ENCODE data around the gene TVP23A. TPM values are rescaled to one million over a fixed set of nuclear protein-coding genes. Genes with fewer than 3 reads are reported as not detected.
A peak's percentile ranks its signal among the peaks of the same experiment; 100 is the strongest.
"Not testable (repeated sequence)": the region's sequence is repeated elsewhere in the genome, so short reads cannot be mapped to it uniquely, and the experiment has no call there.

Gene TVP23A
- total RNA-seq, 6 experiments from 2014 or later, result 0.06 to 0.22 (median 0.13) TPM; not detected in 1

DNA sequence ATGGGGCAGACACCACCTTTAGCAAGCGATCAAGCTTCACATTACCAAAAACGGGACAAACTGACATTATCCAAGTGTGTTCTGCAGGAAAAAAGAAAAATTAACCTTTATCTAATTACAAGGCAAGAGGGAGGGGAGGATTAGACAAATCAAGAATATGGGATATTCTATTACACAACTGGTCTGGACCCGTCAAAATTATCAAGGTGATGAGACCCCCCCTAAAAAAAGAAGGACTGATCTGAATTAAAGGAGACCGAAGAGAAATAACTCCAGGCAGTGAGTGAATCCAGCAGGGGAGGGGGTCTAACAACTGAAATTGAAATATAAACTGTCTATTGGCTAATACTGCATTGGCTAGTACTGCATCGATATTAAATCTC, 75.4 kb downstream of the TVP23A start:
- no peak for DNase-seq
- Histone ChIP-seq H3K9me3 (no peaks in the 10 kb centered on the region), H3K36me3 (peaks cover 0 to 13% (median 3%) of the 10 kb centered on the region in 4 donors), H3K4me1 (peaks cover 0 to 21% (median 5%) of the 10 kb centered on the region in 4 donors), H3K4me3 (peak overlapping the region; percentile 40 to 77 (median 76)), H3K27me3 (no peaks in the 10 kb centered on the region), H3K27ac (peak overlapping the region; percentile 91 to 97 (median 96))
- intact Hi-C loops (cut with DNase I), result no loop called here
- ATAC-seq, result no peak
- 26% methylated on average over 5 of the region's 5 CpGs for WGBS (ENCODE audit: insufficient coverage, low coverage, low lambda C conversion rate, missing lambda C conversion rate)
- no peak for TF ChIP-seq POLR2A (IDR thresholded peaks at IDR 0.05)
- TF ChIP-seq, protein P1, sequence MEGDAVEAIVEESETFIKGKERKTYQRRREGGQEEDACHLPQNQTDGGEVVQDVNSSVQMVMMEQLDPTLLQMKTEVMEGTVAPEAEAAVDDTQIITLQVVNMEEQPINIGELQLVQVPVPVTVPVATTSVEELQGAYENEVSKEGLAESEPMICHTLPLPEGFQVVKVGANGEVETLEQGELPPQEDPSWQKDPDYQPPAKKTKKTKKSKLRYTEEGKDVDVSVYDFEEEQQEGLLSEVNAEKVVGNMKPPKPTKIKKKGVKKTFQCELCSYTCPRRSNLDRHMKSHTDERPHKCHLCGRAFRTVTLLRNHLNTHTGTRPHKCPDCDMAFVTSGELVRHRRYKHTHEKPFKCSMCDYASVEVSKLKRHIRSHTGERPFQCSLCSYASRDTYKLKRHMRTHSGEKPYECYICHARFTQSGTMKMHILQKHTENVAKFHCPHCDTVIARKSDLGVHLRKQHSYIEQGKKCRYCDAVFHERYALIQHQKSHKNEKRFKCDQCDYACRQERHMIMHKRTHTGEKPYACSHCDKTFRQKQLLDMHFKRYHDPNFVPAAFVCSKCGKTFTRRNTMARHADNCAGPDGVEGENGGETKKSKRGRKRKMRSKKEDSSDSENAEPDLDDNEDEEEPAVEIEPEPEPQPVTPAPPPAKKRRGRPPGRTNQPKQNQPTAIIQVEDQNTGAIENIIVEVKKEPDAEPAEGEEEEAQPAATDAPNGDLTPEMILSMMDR (IDR thresholded peaks at IDR 0.05), result no peak

DNA sequence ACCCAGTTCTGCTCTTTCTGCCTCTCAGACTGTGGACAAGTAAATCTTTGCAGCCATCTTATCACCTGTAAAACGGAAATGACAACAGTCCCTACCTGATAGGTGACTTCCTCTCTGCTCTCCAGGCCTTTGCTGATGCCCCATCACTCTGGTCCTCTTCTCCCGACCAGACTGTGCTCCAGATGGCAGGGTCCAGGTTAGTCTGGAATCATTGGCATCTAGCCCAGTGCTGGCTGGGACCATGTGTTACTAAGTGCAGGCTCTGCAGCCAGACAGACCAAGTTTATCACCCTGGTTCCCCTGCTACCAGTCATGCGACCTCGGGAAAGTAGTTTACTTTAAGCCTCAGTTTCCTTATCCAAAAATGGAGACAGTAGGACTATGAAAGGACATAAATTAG, 76.8 kb downstream of the TVP23A start:
- Histone ChIP-seq H3K9me3 (no peaks in the 10 kb centered on the region), H3K4me3 (no peak overlapping the region), H3K27me3 (no peaks in the 10 kb centered on the region), H3K27ac (peak overlapping the region in 1 of 3 donors; percentile 45), H3K4me1 (peaks cover 0 to 34% (median 14%) of the 10 kb centered on the region in 4 donors), H3K36me3 (no peaks in the 10 kb centered on the region)
- TF ChIP-seq POLR2A (IDR thresholded peaks at IDR 0.05), result no peak
- 35% methylated on average over 3 of the region's 4 CpGs for WGBS (ENCODE audit: insufficient coverage, low coverage, low lambda C conversion rate, missing lambda C conversion rate)
- peak; percentile 68 to 89 (median 80) for DNase-seq
- intact Hi-C loops (cut with DNase I), result no loop called here
- ATAC-seq, result peak in 2 of 4 donors; percentile 6 to 8

DNA sequence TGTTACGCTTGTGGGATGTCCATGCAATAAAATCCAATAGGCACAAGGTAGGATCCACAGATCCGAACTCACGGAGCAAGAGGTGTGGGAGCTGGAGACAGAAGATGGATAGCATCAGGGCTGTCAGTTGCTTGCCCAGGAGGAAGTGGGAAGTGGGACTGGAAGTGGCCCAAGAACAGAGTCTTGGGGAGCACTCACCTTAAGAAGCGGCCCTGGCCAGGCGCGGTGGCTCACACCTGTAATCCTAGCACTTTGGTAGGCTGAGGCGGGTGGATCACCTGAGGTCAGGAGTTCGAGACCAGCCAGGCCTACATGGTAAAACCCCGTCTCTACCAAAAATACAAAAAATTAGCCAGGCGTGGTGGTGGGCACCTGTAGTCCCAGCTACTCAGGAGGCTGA, 77.3 kb downstream of the TVP23A start:
- H3K4me3 ChIP-seq; ATAC-seq; H3K36me3 ChIP-seq; H3K27ac ChIP-seq; H3K9me3 ChIP-seq; intact Hi-C loops (cut with DNase I); H3K27me3 ChIP-seq: not testable (repeated sequence)
- WGBS (ENCODE audit: insufficient coverage, low coverage, low lambda C conversion rate, missing lambda C conversion rate), result 86% methylated on average over 4 of the region's 10 CpGs
- peak in 1 of 3 donors; percentile 42 for DNase-seq
- peaks cover 0 to 40% (median 14%) of the 10 kb centered on the region in 4 donors for H3K4me1 ChIP-seq

DNA sequence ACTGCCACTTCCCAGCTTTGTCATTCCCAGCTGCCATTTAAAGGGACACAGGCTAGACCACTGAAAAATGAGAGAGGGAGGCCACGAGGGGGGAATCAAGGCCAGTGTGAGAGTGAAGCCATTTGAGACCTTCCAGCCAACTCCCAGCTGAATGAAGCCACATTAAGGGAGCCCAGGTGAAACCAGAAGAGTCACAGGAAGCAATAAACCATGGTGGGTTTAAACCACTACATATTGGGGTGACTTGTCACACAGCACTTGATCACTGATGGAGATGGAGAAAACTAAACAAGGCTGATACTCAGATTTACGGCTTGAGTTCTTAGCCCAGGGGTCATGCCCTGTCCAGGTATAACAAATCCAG, 77.8 kb downstream of the TVP23A start:
- DNase-seq (no peak), ATAC-seq (no peak)
- Histone ChIP-seq H3K27me3 (no peaks in the 10 kb centered on the region), H3K4me1 (peaks cover 0 to 40% (median 14%) of the 10 kb centered on the region in 4 donors), H3K36me3 (no peaks in the 10 kb centered on the region), H3K27ac (no peak overlapping the region), H3K9me3 (no peaks in the 10 kb centered on the region), H3K4me3 (no peak overlapping the region)
- 82% methylated on average over 2 of the region's 2 CpGs for WGBS (ENCODE audit: insufficient coverage, low coverage, low lambda C conversion rate, missing lambda C conversion rate)
- intact Hi-C loops (cut with DNase I), result no loop called here
- TF ChIP-seq, protein P1 (IDR thresholded peaks at IDR 0.05), result no peak
- TF ChIP-seq POLR2A (IDR thresholded peaks at IDR 0.05), result no peak

DNA sequence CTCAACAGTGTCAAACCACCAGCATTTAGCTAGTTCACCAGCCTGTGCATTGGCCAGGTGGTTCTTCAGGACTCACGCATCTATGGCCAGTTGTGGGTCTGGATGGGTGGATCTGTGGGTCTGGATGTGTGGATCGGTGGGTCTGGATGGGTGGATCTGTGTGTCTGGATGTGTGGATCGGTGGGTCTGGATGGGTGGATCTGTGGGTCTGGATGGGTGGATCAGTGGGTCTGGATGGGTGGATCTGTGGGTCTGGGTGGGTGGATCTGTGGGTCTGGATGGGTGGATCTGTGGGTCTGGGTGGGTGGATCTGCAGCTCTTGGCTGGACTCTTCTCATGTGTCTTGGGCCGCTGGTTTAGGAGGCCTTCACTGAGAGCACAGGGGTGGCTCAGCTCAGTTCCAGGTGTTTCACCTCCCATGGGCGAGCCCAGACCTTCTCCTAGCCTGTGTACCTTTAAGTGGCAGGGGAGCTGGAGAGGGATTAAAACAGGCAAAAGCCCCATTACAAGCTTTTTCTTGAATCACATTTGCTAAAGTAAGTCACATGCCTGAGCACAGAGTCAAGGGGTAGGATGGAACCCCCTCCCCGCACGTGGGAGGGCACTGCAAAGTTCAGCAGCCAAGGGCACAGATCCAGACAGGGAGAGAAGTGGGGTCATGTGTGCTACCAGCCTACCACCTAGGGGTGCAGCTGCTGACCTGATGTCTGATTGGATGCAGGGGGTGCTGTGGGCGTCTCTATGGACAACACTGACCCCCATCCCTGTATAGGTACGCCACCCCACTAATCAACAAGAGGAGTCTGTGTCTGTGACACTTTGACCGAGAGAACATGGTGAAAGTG, 78.4 kb downstream of the TVP23A start:
- Histone ChIP-seq H3K27ac (no peak overlapping the region), H3K27me3 (no peaks in the 10 kb centered on the region), H3K36me3 (no peaks in the 10 kb centered on the region), H3K4me1 (peaks cover 0 to 40% (median 14%) of the 10 kb centered on the region in 4 donors), H3K4me3 (no peak overlapping the region), H3K9me3 (no peaks in the 10 kb centered on the region)
- ATAC-seq (no peak), DNase-seq (no peak)
- no peak for TF ChIP-seq POLR2A (IDR thresholded peaks at IDR 0.05)
- TF ChIP-seq, protein P1 (IDR thresholded peaks at IDR 0.05), result no peak
- 84% methylated on average over 4 of the region's 10 CpGs for WGBS (ENCODE audit: insufficient coverage, low coverage, low lambda C conversion rate, missing lambda C conversion rate)
- intact Hi-C loops (cut with DNase I), result loop anchor here (5.0 kb wide), 2 partner anchors 182 to 228 kb away; no protein-coding TSS in a partner anchor

All from right lobe of liver (tissue), 6 donors.